Measurements from ENCODE around the gene SDS. TPM values are rescaled to one million over a fixed set of nuclear protein-coding genes. Genes with fewer than 3 reads are reported as not detected.

Gene SDS
- total RNA-seq, 1 donor from 2014 or later = not detected

GRCh38 chr12:113401066-113402000 is 2.4 kb downstream of the SDS start:
- H3K36me3 Mint-ChIP-seq (ENCODE audit: low read depth) = no peaks in the 10 kb centered on the region
- H3K4me3 Mint-ChIP-seq (ENCODE audit: low read depth) = no peak overlapping the region
- peaks cover 14% of the 10 kb centered on the region for H3K27me3 Mint-ChIP-seq (ENCODE audit: low read depth)
- intact Hi-C loops (cut with micrococcal nuclease) = no loop called here
- no peak overlapping the region for H3K27ac Mint-ChIP-seq
- no peak for DNase-seq (ENCODE audit: low spot score)
- no peaks in the 10 kb centered on the region for H3K9me3 Mint-ChIP-seq
- H3K4me1 Mint-ChIP-seq (ENCODE audit: low read depth) = peaks cover 2% of the 10 kb centered on the region

DNA sequence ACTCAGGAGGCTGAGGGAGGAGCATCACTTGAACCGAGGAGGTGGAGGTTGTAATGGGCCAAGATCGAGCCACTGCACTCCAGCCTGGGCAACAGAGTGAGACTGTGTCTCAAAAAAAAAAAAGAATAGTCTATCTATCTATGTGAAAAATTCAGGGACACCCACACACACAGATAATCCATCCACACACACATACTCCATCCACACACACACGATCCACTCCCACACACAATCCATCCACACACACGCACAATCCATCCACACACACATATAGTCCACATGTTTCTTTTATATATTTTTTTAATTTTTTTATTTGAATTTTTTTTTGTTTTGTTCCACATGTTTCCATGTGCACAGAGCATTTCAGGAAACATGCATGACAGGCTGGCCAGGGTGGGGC is 3.3 kb downstream of the SDS start:
- Mint-ChIP-seq H3K4me3 (ENCODE audit: low read depth) (no peak overlapping the region), H3K27ac (no peak overlapping the region), H3K36me3 (ENCODE audit: low read depth) (no peaks in the 10 kb centered on the region), H3K27me3 (ENCODE audit: low read depth) (peaks cover 9% of the 10 kb centered on the region), H3K9me3 (no peaks in the 10 kb centered on the region), H3K4me1 (ENCODE audit: low read depth) (peaks cover 2% of the 10 kb centered on the region)
- no peak for DNase-seq (ENCODE audit: low spot score)
- intact Hi-C loops (cut with micrococcal nuclease) = no loop called here

- Mint-ChIP-seq H3K9me3 (no peaks in the 10 kb centered on the region), H3K4me3 (ENCODE audit: low read depth) (no peak overlapping the region), H3K36me3 (ENCODE audit: low read depth) (no peaks in the 10 kb centered on the region), H3K4me1 (ENCODE audit: low read depth) (peaks cover 2% of the 10 kb centered on the region), H3K27ac (no peak overlapping the region), H3K27me3 (ENCODE audit: low read depth) (peaks cover 5% of the 10 kb centered on the region)
- DNase-seq (ENCODE audit: low spot score) = no peak
- intact Hi-C loops (cut with micrococcal nuclease) = no loop called here
Observed at GRCh38 chr12:113399490-113399889, 4.2 kb downstream of the SDS start.

- no peak overlapping the region for H3K4me3 Mint-ChIP-seq (ENCODE audit: low read depth)
- intact Hi-C loops (cut with micrococcal nuclease) = no loop called here
- no peaks in the 10 kb centered on the region for H3K4me1 Mint-ChIP-seq (ENCODE audit: low read depth)
- H3K27ac Mint-ChIP-seq = no peak overlapping the region
- no peaks in the 10 kb centered on the region for H3K36me3 Mint-ChIP-seq (ENCODE audit: low read depth)
- no peaks in the 10 kb centered on the region for H3K27me3 Mint-ChIP-seq (ENCODE audit: low read depth)
- DNase-seq (ENCODE audit: low spot score) = no peak
- H3K9me3 Mint-ChIP-seq = no peaks in the 10 kb centered on the region
Observed at GRCh38 chr12:113398346-113399290, 5.1 kb downstream of the SDS start.

DNA sequence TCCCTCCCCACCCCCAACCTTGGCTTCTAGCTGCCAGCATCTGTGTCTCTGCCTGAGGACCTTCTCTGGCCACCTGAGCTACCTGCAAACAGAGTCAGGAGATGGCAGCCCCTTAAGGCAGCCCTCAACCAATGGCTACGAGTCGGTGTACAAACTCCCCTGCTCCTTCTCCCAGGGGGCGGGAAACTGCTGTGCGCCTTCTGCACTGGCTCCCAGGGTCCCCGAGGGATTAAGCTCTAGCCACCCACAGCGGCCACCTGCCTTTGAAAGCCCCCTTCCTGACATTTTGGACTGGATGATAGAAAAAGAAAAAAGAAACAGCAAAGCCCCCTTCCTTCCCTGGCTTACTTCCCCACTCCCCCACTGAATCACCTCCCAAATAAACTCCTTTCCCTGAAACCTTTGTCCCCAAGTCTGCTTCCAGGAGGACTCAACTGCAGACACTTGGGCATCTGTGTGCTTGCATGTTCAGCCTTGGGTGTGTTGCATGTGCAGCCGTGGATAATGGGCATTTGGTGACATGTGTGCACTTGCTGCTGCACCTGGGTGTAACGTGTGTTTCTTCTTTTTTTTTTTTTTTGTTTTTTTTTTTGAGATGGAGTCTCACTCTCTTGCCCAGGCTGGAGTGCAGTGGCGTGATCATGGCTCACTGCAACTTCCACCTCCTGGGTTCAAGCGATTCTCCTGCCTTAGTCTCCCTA is 6.0 kb downstream of the SDS start:
- intact Hi-C loops (cut with micrococcal nuclease) = no loop called here
- Mint-ChIP-seq H3K36me3 (ENCODE audit: low read depth) (no peaks in the 10 kb centered on the region), H3K27ac (no peak overlapping the region), H3K4me3 (ENCODE audit: low read depth) (no peak overlapping the region), H3K9me3 (no peaks in the 10 kb centered on the region), H3K4me1 (ENCODE audit: low read depth) (no peaks in the 10 kb centered on the region), H3K27me3 (ENCODE audit: low read depth) (no peaks in the 10 kb centered on the region)
- DNase-seq (ENCODE audit: low spot score) = no peak

DNA sequence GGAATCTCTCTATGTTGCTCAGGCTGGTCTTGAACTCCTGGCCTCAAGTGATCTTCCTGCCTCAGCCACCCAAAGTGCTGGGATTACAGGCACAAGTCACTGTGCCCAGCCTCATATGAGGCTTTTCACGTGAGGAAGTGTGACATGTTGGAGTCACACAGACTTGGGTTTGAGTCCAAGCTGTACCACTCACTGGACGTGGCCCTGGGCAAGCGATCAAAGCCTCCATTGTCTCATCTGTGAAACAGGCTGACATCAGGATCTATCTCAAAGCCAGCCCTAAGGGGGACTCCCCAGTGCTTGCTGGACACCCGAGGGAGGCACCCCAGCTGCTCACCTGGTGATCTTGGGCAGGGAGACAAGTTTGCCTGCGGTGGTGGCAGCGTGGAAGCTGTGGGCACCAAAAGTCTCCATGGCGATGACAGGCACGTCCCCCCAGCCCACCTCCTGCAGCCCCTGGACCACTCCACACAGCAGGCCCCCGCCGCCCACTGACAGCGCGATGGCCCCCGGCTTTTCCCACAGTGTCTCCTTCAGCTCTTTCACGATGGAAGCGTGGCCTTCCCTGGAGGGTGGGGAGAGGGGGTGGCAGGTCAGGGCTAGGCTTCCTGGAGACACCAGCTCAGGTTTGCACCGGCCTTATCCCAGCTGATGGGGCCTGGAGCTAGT is 6.7 kb downstream of the SDS start:
- Mint-ChIP-seq H3K36me3 (ENCODE audit: low read depth) (no peaks in the 10 kb centered on the region), H3K27me3 (ENCODE audit: low read depth) (no peaks in the 10 kb centered on the region), H3K27ac (no peak overlapping the region), H3K4me3 (ENCODE audit: low read depth) (no peak overlapping the region), H3K9me3 (no peaks in the 10 kb centered on the region), H3K4me1 (ENCODE audit: low read depth) (no peaks in the 10 kb centered on the region)
- intact Hi-C loops (cut with micrococcal nuclease) = no loop called here
- no peak for DNase-seq (ENCODE audit: low spot score)

- no peaks in the 10 kb centered on the region for H3K4me1 Mint-ChIP-seq (ENCODE audit: low read depth)
- no peaks in the 10 kb centered on the region for H3K27me3 Mint-ChIP-seq (ENCODE audit: low read depth)
- H3K27ac Mint-ChIP-seq = no peak overlapping the region
- no peak overlapping the region for H3K4me3 Mint-ChIP-seq (ENCODE audit: low read depth)
- no peaks in the 10 kb centered on the region for H3K36me3 Mint-ChIP-seq (ENCODE audit: low read depth)
- intact Hi-C loops (cut with micrococcal nuclease) = no loop called here
- no peak for DNase-seq (ENCODE audit: low spot score)
- no peaks in the 10 kb centered on the region for H3K9me3 Mint-ChIP-seq
Observed at GRCh38 chr12:113396200-113396599, 7.5 kb downstream of the SDS start.

GRCh38 chr12:113395119-113395518 is 8.6 kb downstream of the SDS start:
- DNase-seq (ENCODE audit: low spot score) = no peak
- Mint-ChIP-seq H3K4me1 (ENCODE audit: low read depth) (no peaks in the 10 kb centered on the region), H3K27ac (no peak overlapping the region), H3K4me3 (ENCODE audit: low read depth) (no peak overlapping the region), H3K9me3 (no peaks in the 10 kb centered on the region), H3K36me3 (ENCODE audit: low read depth) (no peaks in the 10 kb centered on the region), H3K27me3 (ENCODE audit: low read depth) (no peaks in the 10 kb centered on the region)
- intact Hi-C loops (cut with micrococcal nuclease) = no loop called here

GRCh38 chr12:113393749-113394148 is 9.9 kb downstream of the SDS start:
- Mint-ChIP-seq H3K4me3 (ENCODE audit: low read depth) (no peak overlapping the region), H3K9me3 (no peaks in the 10 kb centered on the region), H3K27ac (no peak overlapping the region), H3K27me3 (ENCODE audit: low read depth) (no peaks in the 10 kb centered on the region), H3K4me1 (ENCODE audit: low read depth) (no peaks in the 10 kb centered on the region), H3K36me3 (ENCODE audit: low read depth) (peaks cover 1% of the 10 kb centered on the region)
- intact Hi-C loops (cut with micrococcal nuclease) = no loop called here
- no peak for DNase-seq (ENCODE audit: low spot score)

DNA sequence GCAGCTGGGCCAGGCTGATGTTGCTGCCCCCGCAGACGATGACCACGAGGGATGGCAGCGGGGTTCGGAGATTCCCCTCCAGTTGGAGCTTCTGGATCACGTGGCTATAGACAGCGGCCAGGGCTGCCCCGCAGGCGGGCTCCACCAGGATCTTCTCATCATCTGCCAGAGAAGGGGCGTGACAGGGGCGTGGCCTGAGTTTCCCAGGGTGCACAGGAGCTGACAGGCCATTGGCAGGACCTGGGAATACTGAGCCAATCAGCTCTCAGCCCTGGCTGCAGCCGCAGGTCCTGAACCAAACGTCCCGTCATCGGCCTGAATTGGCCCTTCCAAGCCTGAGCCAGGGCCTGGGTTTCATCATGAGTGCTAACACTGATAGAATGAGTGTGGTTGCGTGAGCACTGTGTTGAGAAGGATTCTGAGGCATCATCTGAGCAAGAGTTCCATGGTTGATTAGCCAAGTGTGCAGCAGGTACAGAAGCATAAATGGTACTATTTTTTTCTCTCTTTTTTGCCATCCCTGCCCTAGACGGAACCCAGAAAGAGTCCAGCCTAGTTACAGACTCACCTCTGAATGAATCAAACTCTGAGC is 10.6 kb downstream of the SDS start:
- no peaks in the 10 kb centered on the region for H3K9me3 Mint-ChIP-seq
- no peaks in the 10 kb centered on the region for H3K27me3 Mint-ChIP-seq (ENCODE audit: low read depth)
- intact Hi-C loops (cut with micrococcal nuclease) = no loop called here
- peaks cover 3% of the 10 kb centered on the region for H3K36me3 Mint-ChIP-seq (ENCODE audit: low read depth)
- no peak for DNase-seq (ENCODE audit: low spot score)
- no peaks in the 10 kb centered on the region for H3K4me1 Mint-ChIP-seq (ENCODE audit: low read depth)
- no peak overlapping the region for H3K27ac Mint-ChIP-seq
- no peak overlapping the region for H3K4me3 Mint-ChIP-seq (ENCODE audit: low read depth)

- no peaks in the 10 kb centered on the region for H3K4me1 Mint-ChIP-seq (ENCODE audit: low read depth)
- H3K4me3 Mint-ChIP-seq (ENCODE audit: low read depth) = no peak overlapping the region
- intact Hi-C loops (cut with micrococcal nuclease) = no loop called here
- H3K27ac Mint-ChIP-seq = no peak overlapping the region
- no peaks in the 10 kb centered on the region for H3K27me3 Mint-ChIP-seq (ENCODE audit: low read depth)
- H3K36me3 Mint-ChIP-seq (ENCODE audit: low read depth) = peaks cover 6% of the 10 kb centered on the region
- no peak for DNase-seq (ENCODE audit: low spot score)
- H3K9me3 Mint-ChIP-seq = no peaks in the 10 kb centered on the region
Observed at GRCh38 chr12:113392520-113392919, 11.2 kb downstream of the SDS start.

Measured in activated T-helper 2 cell treated with anti-CD3 and anti-CD28 coated beads, Interferon-gamma antibody, Interleukin-2, Interleukin-4, amounts not matched to agents 10 μg/mL and 5 μg/mL and 100 μg/mL, durations not matched to agents 14 hours and 24 hours and 36 hours (primary cell).